NCI-H1417 treated with DMSO at 0.1 percent for 48 hours (cell line): Measurements from ENCODE around the gene FGF14.

Source experiments
- DNase-seq: peaks from one replicate; lab custom pipeline; 2025; lab: John Stamatoyannopoulos, UW

FGF14 gene

GRCh38 chr13:102250448-102250847 is 151.4 kb downstream of the FGF14 start:
- no peak for DNase-seq

DNA sequence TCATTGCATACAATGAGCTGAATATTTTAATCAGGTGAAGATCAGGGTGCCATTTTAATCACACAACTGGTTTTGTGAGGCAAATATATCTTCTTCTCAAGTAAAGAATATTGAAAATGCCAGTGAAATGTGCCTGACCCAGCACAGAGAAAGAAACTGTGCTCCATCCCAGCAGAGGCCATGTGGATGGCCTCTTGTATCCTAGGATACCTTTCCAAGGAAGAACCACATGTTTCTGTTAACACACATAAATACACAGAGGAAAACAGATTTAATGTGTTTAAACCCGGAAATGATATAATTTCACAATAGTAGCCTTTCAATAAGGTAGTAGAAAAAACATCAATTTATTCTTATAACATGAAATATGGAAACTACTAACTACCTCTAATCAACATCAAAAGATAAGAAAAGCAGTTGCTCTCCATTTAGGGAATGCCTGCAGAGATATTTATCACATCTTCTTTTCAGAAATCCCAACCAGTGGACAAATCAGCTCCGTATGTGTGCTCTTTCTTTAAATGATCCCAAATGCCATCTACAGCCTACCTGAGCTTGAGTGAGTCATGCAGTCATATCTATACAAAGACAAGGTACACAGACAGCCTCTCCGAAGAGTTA is 157.1 kb downstream of the FGF14 start:
- no peak for DNase-seq

- no peak for DNase-seq
These were observed 161.7 kb downstream of the FGF14 start for GRCh38 chr13:102240110-102240509.

- no peak for DNase-seq
These were observed 164.6 kb downstream of the FGF14 start for GRCh38 chr13:102237230-102237629.

DNA sequence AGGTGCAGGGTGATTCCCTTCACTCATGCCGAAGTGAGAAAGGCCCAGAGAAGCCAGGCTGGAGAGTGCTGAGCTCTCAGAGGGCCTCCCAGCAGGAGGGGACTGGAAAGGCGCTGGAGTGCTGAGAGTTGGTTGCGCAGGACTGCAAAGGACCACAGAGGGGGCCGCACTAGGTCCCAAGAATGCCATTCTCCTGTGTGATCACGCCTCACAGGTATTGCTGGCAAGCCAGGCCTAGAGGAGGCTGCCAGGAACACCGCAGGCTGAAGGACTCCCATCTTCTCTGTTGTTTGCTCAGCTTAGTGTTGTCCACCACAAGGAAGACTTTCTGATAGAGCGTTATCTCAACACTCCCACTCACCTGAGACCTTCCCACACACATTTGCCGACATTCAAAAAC is 165.0 kb downstream of the FGF14 start:
- no peak for DNase-seq

GRCh38 chr13:102236341-102236740 is 165.5 kb downstream of the FGF14 start:
- no peak for DNase-seq

DNA sequence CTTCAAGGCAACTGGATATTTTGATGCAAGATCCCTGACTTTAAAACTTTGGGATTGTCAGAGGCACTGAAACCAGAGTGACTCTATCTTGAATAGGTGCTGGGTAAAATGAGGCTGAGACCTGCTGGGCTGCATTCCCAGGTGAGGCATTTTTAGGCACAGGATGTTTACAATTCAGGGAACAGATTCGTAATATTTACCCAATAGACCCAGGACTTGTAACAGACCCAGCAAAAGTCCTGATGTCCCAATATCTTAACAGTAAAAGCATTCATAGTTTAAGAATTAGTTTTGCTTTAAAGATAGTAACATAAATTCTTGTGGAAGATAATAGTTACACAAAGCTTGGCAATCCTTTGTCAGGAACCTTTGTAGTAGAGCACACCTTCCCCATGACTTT is 166.2 kb downstream of the FGF14 start:
- no peak for DNase-seq

DNA sequence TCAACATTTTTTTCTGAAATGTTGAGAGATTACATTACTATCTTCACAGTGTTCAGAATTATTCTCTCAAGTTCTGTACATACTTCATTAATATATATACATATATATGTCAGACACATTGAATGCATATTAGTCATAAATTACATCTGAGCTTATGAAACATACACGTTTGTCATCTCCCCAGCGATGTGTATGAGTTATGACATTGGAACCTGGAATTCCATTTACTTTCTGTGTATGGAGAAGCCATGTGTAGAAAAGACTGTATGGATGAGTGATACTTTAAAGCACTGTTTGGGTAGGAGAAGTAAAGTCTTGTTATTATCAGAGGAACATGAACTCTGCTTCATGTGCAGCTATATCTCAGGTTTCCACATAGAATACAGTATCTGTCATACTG is 167.2 kb downstream of the FGF14 start:
- DNase-seq, result no peak

DNA sequence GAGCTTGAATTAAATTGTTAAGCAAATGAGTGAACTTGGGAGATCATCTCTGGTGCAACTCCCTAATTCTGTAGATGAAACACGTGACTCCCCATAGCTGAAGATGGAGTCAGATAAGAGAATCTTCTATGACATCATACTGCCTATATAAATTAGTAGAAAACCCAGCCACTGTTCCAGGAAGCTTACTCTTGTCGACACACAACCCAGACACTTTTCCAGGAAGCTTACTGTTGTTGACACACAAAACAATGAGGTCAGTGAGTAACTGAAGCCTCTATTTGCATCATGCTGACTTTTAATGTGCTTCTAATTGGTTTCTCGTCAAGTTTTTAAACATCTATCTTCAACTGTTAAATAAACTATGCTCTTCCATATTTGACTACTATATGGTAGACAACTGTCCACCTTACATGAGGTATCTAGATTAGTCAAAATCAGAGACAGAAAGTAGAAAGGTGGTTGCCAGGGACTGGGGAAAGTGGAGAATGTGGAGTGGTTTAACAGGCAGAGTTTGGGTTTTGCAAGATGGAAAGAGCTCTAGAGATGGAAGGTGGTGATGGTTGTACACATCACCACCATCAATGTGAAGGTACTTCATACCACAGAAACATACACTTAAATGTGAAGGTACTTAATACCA is 168.2 kb downstream of the FGF14 start:
- DNase-seq, result no peak

- no peak for DNase-seq
These were observed 170.4 kb downstream of the FGF14 start for GRCh38 chr13:102231479-102231878.

GRCh38 chr13:102227741-102228140 is 174.1 kb downstream of the FGF14 start:
- no peak for DNase-seq

DNA sequence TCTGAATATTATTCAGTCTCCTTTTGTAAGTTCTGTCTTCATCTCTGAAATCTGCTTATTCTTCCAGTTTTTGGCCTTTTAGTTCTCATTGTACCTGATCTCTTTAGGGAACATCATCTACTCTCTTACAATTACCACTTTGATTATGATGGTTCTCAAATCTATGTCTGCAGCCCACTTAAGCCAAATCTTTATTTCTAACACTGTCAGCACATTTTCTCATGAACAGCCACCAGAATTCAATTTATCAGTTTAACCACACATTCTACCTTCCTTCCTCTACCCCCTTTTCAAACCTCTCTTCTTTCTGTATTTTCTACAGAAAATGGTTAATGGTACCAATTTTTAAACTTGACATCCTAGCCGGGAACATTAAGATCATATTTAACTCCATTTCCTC is 175.3 kb downstream of the FGF14 start:
- DNase-seq, result no peak

- DNase-seq, result no peak
These were observed 176.0 kb downstream of the FGF14 start for GRCh38 chr13:102225892-102226291.

- no peak for DNase-seq
These were observed 181.1 kb downstream of the FGF14 start for GRCh38 chr13:102220681-102221228.

GRCh38 chr13:102214956-102215355 is 186.9 kb downstream of the FGF14 start:
- DNase-seq, result no peak

GRCh38 chr13:102212729-102213128 is 189.1 kb downstream of the FGF14 start:
- no peak for DNase-seq

DNA sequence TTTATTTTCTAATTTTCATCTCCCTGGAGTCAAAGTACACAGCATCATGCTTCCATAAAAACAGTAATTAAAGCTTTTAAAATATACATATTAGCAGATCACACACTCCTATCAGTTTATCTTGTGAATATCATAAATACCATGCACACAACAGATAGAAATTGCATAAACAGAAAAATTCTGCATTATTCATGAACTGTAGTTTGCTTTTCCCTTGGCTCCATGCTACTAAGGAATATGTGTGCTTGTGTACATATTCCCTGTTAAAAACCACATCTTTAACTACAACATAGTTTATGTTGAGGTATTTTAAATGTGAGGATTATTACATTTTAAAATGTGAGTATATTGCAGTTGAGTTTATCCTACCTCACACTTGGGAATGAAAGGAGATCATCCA is 193.5 kb downstream of the FGF14 start:
- no peak for DNase-seq

GRCh38 chr13:102207680-102208342 is 194.0 kb downstream of the FGF14 start:
- no peak for DNase-seq

- DNase-seq, result no peak
These were observed 198.1 kb downstream of the FGF14 start for GRCh38 chr13:102203718-102204117.

- no peak for DNase-seq
These were observed 203.2 kb downstream of the FGF14 start for GRCh38 chr13:102198418-102199311.

DNA sequence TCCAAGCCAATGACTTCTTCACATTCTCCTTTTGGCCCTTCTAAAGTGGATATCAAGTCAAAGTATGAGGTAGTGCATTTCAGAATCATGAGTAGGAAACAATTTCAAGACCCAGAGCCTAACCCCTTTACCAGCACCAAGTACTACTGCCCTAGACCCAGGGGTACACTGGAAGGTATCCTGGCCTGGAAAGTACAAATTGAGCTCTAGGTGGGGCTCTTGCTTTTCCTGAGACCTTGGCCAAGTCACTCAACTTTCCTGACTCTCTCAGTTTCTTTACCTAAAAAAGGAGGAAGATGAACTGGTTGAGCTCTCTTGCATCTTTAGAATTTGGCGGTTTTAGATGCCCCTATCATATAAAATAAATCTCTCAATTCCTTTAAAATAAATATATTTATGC is 204.7 kb downstream of the FGF14 start:
- DNase-seq, result no peak
